Measurements from ENCODE around the gene PCDHGB7. TPM values are rescaled to one million over a fixed set of nuclear protein-coding genes. Genes with fewer than 3 reads are reported as not detected.

PCDHGB7 gene
- total RNA-seq, 1 donor from 2014 or later, result 14.7 TPM

Other genes starting within 250 kb of the PCDHGB7 start
- gene PCDHB7, start 245.0 kb upstream of the PCDHGB7 start, total RNA-seq, result 0.33 and 1.1 TPM in 2 replicates
- 0.26 and 1.3 TPM in 2 replicates for gene PCDHB8, start 239.9 kb upstream of the PCDHGB7 start, total RNA-seq
- gene PCDHB16, start 235.3 kb upstream of the PCDHGB7 start, total RNA-seq, result 0.50 and 0.59 TPM in 2 replicates
- gene PCDHB9, start 230.5 kb upstream of the PCDHGB7 start, total RNA-seq, result 0.40 and 0.59 TPM in 2 replicates
- gene PCDHB10, start 225.3 kb upstream of the PCDHGB7 start, total RNA-seq, result 0.79 and 1.4 TPM in 2 replicates
- 0.69 and 0.85 TPM in 2 replicates for gene PCDHB11, start 218.1 kb upstream of the PCDHGB7 start, total RNA-seq
- 0.26 and 0.46 TPM in 2 replicates for gene PCDHB12, start 209.0 kb upstream of the PCDHGB7 start, total RNA-seq
- gene PCDHB13, start 203.8 kb upstream of the PCDHGB7 start, total RNA-seq, result 0.59 and 1.8 TPM in 2 replicates
- 1.6 and 2.1 TPM in 2 replicates for gene PCDHB14, start 194.3 kb upstream of the PCDHGB7 start, total RNA-seq
- gene PCDHB15, start 172.3 kb upstream of the PCDHGB7 start, total RNA-seq, result 0.59 and 0.91 TPM in 2 replicates
- gene SLC25A2, start 113.6 kb upstream of the PCDHGB7 start, total RNA-seq, result 0.13 and 0.26 TPM in 2 replicates
- 56.6 and 69.0 TPM in 2 replicates for gene TAF7, start 96.9 kb upstream of the PCDHGB7 start, total RNA-seq
- gene PCDHGA1, start 87.2 kb upstream of the PCDHGB7 start, total RNA-seq, result 1.2 and 1.4 TPM in 2 replicates
- gene PCDHGA2, start 78.9 kb upstream of the PCDHGB7 start, total RNA-seq, result 2.8 and 4.2 TPM in 2 replicates
- 0.79 and 3.0 TPM in 2 replicates for gene PCDHGA3, start 73.8 kb upstream of the PCDHGB7 start, total RNA-seq
- 2.2 and 3.8 TPM in 2 replicates for gene PCDHGB1, start 67.6 kb upstream of the PCDHGB7 start, total RNA-seq
- 11.6 and 16.9 TPM in 2 replicates for gene PCDHGA4, start 62.7 kb upstream of the PCDHGB7 start, total RNA-seq
- 3.2 and 3.9 TPM in 2 replicates for gene PCDHGB2, start 57.7 kb upstream of the PCDHGB7 start, total RNA-seq
- gene PCDHGA5, start 53.5 kb upstream of the PCDHGB7 start, total RNA-seq, result 1.8 and 2.3 TPM in 2 replicates
- 7.8 and 8.1 TPM in 2 replicates for gene PCDHGB3, start 47.4 kb upstream of the PCDHGB7 start, total RNA-seq
- gene PCDHGA6, start 43.8 kb upstream of the PCDHGB7 start, total RNA-seq, result 5.3 and 6.7 TPM in 2 replicates
- gene PCDHGA7, start 34.9 kb upstream of the PCDHGB7 start, total RNA-seq, result 6.9 and 10.3 TPM in 2 replicates
- gene PCDHGB4, start 30.0 kb upstream of the PCDHGB7 start, total RNA-seq, result 26.1 and 54.1 TPM in 2 replicates
- 4.0 and 4.3 TPM in 2 replicates for gene PCDHGA8, start 25.0 kb upstream of the PCDHGB7 start, total RNA-seq
- gene PCDHGB5, start 19.7 kb upstream of the PCDHGB7 start, total RNA-seq, result 34.3 and 47.0 TPM in 2 replicates
- gene PCDHGA9, start 14.9 kb upstream of the PCDHGB7 start, total RNA-seq, result 5.2 and 5.5 TPM in 2 replicates
- gene PCDHGB6, start 9.7 kb upstream of the PCDHGB7 start, total RNA-seq, result 3.9 and 4.8 TPM in 2 replicates
- gene PCDHGA10, start 4.7 kb upstream of the PCDHGB7 start, total RNA-seq, result 8.3 and 9.4 TPM in 2 replicates
- 20.6 and 27.7 TPM in 2 replicates for gene PCDHGA11, start 3.4 kb downstream of the PCDHGB7 start, total RNA-seq
- 40.2 and 46.0 TPM in 2 replicates for gene PCDHGA12, start 12.8 kb downstream of the PCDHGB7 start, total RNA-seq
- gene PCDHGC3, start 58.3 kb downstream of the PCDHGB7 start, total RNA-seq, result 77.2 and 94.3 TPM in 2 replicates
- 3.5 and 4.2 TPM in 2 replicates for gene PCDHGC4, start 67.4 kb downstream of the PCDHGB7 start, total RNA-seq
- gene PCDHGC5, start 71.4 kb downstream of the PCDHGB7 start, total RNA-seq, result 4.6 and 7.3 TPM in 2 replicates
- gene DIAPH1, start 201.3 kb downstream of the PCDHGB7 start, total RNA-seq, result 32.1 and 43.1 TPM in 2 replicates
- gene HDAC3, start 219.2 kb downstream of the PCDHGB7 start, total RNA-seq, result 53.8 and 57.5 TPM in 2 replicates
- 2.3 and 3.5 TPM in 2 replicates for gene RELL2, start 219.3 kb downstream of the PCDHGB7 start, total RNA-seq
- 28.0 and 30.6 TPM in 2 replicates for gene FCHSD1, start 233.7 kb downstream of the PCDHGB7 start, total RNA-seq